Activated CD4-positive, alpha-beta T cell treated with anti-CD3 and anti-CD28 coated beads, Interleukin-2, Interleukin-6, amounts not matched to agents 100 ng/mL and 50 ng/mL, durations not matched to agents 16 hours and 8 hours (primary cell): ENCODE results near the gene PDLIM4.

Experiments used
- DNase-seq: peaks from one replicate; pipeline ENCODE4 v3.0.0-alpha.2; 2020

The PDLIM4 gene

DNA sequence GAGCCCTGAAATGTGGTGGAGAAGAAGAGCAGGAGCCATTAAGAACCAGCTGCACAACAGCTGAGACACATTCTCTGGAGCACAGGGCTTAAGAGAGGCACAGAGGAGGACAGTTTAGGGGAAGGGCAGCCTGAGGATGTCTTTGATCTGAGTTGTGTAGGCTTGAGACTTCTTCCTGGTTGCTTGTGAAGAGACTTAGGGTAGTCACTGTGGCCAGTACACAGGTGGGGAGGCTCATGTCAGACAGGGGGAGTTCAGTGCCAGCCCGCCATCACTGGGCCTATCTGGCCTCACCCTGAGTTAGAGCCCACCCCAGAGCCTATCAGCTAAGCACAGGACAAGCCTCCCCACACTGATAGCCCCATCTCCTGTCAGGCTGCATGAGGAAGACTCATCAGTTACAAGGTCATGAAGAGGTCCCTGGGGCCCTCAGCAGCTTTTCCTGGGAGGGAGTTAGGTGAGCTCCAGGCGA is 56.5 kb downstream of the PDLIM4 start:
- no peak for DNase-seq

DNA sequence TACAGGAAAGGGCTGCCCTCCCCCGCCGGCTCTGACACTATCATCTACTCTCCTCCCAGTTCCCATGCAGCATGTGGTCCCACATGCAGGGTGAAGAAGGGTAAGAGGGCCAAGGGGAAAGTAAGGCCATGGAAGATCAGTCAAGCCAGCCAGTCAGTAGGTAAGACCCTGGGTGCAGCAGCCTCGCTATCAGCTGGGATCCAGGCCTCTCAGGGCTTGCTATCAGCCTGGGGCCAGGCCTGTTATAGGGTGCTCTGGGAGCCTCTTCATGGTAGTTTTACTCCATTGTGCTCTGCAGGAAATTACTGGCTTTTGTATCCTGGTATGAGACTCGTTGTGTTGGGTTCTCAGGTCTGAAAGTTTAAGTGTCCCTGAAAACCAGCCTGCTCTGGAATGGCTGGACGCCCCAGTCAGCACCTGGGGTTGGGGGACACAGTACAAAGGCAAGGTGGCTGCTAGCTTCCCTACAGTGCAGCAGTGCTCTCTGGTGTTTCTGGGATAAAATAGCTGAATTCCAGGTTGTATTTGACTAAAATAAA is 58.1 kb downstream of the PDLIM4 start:
- DNase-seq: no peak

DNA sequence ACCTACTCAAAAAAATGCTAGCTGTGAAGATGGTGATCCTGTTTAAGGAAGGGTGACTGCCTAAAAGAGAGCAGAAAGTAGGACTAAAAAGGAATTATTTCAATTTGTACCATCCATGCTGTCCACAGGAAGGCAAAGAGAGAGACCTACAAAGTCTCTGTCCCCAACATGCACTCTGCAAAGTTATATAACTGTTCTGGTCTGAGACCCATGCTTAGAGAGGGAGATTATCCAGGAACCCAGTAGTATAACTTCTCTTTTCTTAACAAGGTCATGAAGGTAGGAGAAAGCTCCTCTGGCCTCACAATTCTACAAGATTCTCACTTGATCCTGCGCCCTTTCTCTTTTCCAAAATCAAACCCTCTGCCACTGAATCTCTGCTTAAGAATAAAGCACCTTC is 62.5 kb downstream of the PDLIM4 start:
- DNase-seq: no peak

DNA sequence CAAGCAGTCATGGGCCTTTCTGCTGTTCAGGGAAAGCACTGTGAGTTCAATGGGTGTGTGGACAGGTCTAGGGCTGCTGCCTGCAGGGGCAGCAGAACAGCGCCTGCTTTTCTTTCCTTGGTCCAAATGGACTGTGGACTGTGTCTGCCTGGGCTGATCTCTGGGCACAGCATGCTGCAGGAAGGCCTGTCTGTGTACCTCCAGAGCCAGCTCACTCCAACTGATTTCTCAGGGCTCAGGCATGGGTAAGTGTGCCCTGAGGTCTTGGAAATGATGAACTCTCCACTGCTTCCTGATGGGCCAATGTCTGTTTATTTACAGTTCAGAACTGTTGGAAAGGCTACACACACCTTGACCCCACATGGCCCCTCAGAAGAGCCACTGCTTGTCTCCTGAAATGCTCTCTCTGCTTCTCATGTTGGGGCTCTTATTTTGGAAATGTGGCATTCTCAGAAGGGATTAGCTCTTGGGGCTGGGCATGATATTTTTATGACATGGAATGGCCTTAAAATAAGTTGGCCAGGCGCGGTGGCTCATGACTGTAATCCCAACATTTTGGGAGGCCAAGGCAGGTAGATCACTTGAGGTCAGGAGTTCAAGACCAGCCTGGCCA is 63.7 kb downstream of the PDLIM4 start:
- DNase-seq: no peak

DNA sequence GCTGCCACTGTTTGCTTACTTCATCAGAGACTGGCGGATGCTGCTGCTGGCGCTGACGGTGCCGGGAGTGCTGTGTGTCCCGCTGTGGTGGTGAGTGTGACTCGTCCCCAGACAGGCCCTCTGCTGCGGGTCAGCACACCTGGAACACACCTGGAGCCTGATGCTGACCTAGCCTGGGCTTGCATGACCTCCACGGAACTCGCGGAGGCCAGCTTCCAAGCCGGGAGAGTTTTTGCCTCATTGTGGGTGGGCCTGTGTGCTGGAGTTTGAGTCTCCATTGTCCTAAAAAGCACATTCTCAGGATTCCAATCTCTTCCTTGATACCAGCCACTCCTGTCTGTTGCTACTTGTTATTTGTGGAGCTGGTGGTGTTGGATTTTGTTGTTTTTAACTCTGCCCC is 64.8 kb downstream of the PDLIM4 start:
- no peak for DNase-seq
